GM18517 (cell line): ENCODE measurements around the gene CEBPB.
"Not testable (repeated sequence)": the region's sequence is repeated elsewhere in the genome, so short reads cannot be mapped to it uniquely, and the experiment has no call there.

ENCODE experiments used
- ATAC-seq: cut with Tn5 transposase; IDR thresholded peaks from one replicate; pipeline ENCODE4 v1.9.1; 2021; ENCODE audit warnings: mild to moderate bottlenecking, moderate library complexity; ENCODE audit not compliant: unreplicated experiment

The CEBPB gene

DNA sequence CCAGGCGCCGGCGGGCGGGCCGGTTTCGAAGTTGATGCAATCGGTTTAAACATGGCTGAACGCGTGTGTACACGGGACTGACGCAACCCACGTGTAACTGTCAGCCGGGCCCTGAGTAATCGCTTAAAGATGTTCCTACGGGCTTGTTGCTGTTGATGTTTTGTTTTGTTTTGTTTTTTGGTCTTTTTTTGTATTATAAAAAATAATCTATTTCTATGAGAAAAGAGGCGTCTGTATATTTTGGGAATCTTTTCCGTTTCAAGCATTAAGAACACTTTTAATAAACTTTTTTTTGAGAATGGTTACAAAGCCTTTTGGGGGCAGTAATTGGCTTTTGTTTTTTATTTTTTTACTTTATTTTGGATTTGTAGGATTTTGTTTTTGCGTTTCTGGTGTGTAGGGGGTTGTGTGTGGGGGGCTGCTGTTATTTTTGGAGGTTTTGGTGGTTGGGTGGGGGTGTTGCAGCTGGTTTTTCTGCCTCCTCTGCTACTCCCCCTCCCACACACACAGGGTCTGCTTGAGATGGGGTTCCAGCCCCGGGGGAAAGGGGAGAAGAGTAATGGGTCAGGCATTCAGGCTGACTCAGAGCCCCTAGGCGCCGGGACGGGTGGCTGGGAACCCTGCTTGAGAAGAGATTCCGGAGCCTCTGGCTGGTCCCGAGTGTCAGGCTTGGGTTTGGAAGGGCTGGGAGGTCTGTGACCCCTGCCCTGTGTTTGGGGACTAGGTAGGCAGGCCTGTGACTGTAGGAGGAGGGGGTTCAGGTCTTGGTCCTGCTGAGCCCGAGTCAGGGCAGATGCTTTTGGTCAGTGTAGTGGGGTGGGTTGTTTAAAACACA lies 2.0 kb downstream of the CEBPB start:
- peak; percentile 44 for ATAC-seq

DNA sequence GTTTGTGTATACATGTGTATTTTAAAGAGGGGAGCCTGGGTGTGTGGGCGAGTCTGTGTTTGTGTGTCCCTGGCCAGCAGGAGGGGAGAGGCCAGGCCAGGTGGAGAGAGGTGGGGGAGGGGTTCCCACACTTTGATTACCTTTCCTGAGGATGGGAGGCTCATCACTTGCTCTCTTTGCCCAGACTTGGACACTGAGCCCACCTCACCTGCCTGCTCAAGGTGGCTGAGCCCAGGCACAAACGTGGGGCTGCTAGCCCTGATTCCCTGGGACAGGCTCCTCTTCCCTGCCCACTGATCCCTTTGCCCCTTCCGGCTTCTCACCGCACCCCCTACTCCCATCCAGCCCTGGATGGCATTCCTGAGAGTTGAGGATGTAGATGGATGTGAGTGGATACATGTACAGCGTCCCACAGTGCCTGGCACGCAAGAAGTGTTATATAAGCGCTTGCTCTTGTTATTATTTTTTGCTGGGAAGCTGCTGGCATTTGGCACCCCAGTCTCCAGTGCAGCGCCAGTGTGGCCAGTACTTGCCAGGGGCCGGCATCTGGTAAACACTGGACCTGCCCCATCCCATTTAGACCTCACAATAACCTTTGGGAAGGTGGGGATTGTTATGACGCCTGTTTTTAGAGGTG lies 2.7 kb downstream of the CEBPB start:
- ATAC-seq = no peak

DNA sequence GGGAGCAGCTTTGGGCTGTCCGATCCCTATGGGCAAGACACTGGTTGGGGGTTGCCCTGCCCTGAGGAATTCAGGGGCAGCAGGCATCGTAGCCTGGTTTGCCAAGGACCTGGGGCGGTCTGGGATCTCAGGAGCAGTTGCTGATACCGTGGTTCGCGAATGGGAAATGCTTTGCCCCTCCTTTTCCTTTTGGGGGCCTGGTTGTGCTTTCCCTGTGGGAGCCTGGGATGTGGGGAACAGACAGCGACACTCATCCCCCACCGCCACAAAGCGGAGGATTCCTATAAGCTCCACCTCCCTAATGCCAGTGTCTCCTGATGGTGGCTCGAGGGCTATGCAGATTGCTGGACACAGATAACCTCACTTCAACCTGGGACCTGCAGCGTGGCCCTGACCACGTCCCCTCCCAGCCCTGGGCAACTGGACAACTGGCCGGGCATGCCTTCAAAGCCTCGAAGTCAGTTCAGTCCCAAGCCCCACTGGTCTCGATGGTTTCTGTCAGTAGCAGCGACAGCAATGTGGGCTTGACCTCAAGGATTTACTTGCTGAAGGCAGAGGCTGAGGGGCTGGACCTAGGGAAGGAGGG lies 3.3 kb downstream of the CEBPB start:
- no peak for ATAC-seq

DNA sequence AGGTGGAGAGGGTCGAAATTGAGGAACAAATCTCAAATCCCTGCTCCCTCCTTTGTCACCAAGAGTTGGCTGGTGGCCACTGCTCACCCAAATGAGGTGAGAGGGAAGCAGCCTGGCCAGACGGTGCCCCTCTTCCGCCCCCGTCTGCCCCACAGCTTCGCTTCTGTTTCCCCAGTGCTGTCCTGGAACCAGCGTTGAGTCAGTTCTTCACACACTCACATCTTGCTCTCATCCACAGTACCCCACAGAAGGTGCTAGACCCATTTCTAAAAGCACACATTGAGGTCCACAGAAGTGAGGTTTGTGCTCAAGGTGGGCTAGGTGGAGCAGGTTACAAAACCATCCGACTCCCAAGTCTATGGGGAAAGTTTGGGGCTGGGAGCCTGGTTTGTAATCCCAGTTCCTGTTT lies 3.8 kb downstream of the CEBPB start:
- no peak for ATAC-seq

- no peak for ATAC-seq
These were observed 4.3 kb downstream of the CEBPB start for GRCh38 chr20:50194831-50195523.

GRCh38 chr20:50195524-50196120 lies 5.0 kb downstream of the CEBPB start:
- no peak for ATAC-seq

GRCh38 chr20:50196248-50196647 lies 5.6 kb downstream of the CEBPB start:
- ATAC-seq = no peak

DNA sequence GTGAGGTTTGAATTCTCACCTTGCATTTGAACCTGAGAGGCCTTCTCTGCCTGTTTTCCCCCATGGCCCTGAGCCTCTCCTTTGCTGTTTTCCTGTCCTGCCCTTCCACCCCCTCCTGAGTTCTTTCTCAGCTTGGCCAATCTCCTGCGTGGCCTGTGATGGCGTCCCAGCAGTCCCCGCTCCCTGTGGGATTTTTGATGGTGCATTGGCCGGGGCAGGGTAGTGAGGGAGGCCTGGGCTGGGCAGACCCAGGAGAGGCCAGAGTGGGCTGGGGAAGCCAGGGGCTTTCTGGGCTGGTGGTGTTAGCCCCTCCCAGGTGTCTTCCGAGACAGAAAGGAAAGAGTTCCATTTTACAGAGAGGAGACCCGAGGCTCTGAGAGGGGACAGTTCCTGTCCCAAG lies 6.3 kb downstream of the CEBPB start:
- ATAC-seq = no peak

- ATAC-seq = no peak
These were observed 7.0 kb downstream of the CEBPB start for GRCh38 chr20:50197463-50198179.

DNA sequence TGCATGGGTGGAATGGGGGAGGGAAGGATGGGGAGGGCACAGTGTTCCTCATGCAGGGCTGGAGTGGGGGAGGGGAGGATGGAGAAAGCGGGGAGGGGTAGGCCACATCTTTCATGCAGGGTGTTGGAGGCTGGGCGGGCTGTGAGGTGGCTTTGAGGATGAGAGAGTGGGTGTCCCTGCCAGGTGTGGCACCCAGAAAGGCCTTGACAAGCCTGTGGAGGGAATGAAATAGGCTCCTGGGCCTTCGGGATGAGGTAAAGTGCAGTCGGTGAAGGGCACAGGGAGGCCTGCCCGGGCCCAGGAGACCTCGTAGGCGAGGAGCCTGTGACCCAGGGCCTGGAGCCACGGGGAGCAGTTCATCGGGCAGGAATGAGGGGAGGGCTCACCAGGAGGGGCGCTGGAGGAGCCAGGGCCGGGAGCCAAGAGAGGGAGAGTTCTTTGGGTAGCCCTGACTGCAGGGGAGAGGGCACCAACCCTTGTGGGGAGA lies 7.6 kb downstream of the CEBPB start:
- ATAC-seq = no peak

GRCh38 chr20:50198716-50199115 lies 8.1 kb downstream of the CEBPB start:
- no peak for ATAC-seq

- ATAC-seq = no peak
These were observed 9.1 kb downstream of the CEBPB start for GRCh38 chr20:50199703-50200102.

- ATAC-seq = no peak
These were observed 10.0 kb downstream of the CEBPB start for GRCh38 chr20:50200482-50201104.

GRCh38 chr20:50201710-50202109 lies 11.1 kb downstream of the CEBPB start:
- not testable (repeated sequence) for ATAC-seq

- ATAC-seq = no peak
These were observed 12.0 kb downstream of the CEBPB start for GRCh38 chr20:50202677-50203076.

DNA sequence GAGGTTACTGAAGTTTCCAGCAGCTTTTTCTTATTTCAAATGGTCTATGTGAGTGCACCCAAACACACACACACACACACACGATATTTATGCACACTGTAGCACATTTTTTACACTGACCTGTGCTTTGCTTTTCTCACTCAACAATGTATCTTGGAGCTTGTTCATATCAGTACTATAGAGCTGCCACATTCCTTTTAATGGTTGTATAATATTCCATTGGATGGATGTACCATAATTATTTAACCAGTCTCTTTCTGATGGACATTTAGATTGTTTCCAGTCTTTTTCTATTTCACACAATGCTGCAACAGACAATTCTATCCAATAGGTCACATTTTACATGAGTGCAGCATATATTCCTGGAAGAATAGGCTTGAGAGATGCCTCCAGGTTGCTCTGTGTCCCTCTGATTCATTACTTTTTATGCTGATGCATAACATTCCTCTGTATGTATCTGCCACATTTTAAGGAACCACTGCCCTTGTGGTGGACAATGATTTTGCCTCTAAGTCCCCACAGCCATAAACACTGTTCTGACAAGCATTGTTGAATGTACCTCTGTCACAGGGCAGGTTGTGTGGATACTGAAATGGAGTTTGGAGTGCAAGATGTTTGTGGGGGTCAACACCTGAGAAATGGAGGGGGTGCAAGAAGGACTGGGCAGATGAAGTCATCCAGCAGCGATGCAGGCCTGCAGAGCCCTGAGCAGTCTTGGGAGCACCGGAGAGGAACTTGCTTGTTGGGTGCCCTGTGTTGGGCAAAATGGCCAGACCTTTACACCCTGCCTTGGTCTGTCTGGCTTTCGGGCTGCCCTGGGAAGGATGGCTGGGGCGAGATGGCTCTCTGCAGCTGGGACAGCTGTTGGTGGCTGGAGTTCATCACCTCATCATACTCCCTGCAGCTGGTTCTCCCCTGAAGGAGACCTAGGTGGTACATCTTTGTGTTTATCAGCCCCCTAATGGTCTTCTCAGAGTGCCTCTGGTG lies 13.6 kb downstream of the CEBPB start:
- ATAC-seq = no peak

DNA sequence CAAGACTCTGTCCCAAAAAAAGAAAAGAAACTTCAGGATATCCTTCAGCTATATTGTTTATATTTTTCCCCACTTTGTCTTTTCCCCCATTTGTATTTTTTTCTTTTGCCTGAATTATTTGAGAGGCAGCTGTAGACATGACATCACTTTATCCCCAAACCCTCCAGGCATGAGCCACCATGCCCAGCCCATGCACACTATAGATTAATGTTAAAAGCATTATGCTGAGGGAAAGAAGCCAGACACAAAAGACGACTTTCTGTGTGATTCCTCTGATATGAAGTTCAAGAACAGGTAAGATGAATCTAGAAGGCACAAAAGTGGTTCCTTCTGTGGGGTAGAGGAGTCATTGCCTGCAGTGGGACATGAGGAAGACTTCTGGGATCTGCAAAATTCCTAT lies 16.4 kb downstream of the CEBPB start:
- ATAC-seq = no peak

- no peak for ATAC-seq
These were observed 17.5 kb downstream of the CEBPB start for GRCh38 chr20:50208085-50208491.

GRCh38 chr20:50208815-50209214 lies 18.2 kb downstream of the CEBPB start:
- not testable (repeated sequence) for ATAC-seq
